ENCODE data around the gene CPT2. TPM values are rescaled to one million over a fixed set of nuclear protein-coding genes. Genes with fewer than 3 reads are reported as not detected.

Gene CPT2
- total RNA-seq, 2 experiments from 2014 or later = 17.8 to 18.6 TPM

GRCh38 chr1:53206735-53207379, 10.2 kb downstream of the CPT2 start:
- ChIA-PET CTCF (no interaction called here), POLR2A (interaction anchor here (1.1 kb wide), 1 partner anchor 13 kb away, joined by 5 read pairs; no protein-coding TSS in a partner anchor)
- intact Hi-C loops (cut with micrococcal nuclease) = no loop called here
- ATAC-seq = no peak
- Mint-ChIP-seq H3K4me3 (no peak overlapping the region), H3K9me3 (peaks cover 12% of the 10 kb centered on the region), H3K4me1 (ENCODE audit: low read depth) (no peaks in the 10 kb centered on the region), H3K27me3 (no peaks in the 10 kb centered on the region), H3K36me3 (ENCODE audit: low read depth) (peaks cover 64% of the 10 kb centered on the region), H3K27ac (no peak overlapping the region)
- TF ChIP-seq, protein P1, sequence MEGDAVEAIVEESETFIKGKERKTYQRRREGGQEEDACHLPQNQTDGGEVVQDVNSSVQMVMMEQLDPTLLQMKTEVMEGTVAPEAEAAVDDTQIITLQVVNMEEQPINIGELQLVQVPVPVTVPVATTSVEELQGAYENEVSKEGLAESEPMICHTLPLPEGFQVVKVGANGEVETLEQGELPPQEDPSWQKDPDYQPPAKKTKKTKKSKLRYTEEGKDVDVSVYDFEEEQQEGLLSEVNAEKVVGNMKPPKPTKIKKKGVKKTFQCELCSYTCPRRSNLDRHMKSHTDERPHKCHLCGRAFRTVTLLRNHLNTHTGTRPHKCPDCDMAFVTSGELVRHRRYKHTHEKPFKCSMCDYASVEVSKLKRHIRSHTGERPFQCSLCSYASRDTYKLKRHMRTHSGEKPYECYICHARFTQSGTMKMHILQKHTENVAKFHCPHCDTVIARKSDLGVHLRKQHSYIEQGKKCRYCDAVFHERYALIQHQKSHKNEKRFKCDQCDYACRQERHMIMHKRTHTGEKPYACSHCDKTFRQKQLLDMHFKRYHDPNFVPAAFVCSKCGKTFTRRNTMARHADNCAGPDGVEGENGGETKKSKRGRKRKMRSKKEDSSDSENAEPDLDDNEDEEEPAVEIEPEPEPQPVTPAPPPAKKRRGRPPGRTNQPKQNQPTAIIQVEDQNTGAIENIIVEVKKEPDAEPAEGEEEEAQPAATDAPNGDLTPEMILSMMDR (IDR thresholded peaks at IDR 0.05) = no peak
- DNase-seq = no peak

GRCh38 chr1:53207726-53208125, 11.1 kb downstream of the CPT2 start:
- Mint-ChIP-seq H3K27me3 (no peaks in the 10 kb centered on the region), H3K4me1 (ENCODE audit: low read depth) (no peaks in the 10 kb centered on the region), H3K36me3 (ENCODE audit: low read depth) (peaks cover 60% of the 10 kb centered on the region), H3K27ac (no peak overlapping the region), H3K4me3 (no peak overlapping the region), H3K9me3 (peaks cover 12% of the 10 kb centered on the region)
- TF ChIP-seq, protein P1 (IDR thresholded peaks at IDR 0.05) = no peak
- DNase-seq = no peak
- ATAC-seq = no peak
- CTCF ChIA-PET = interaction anchor here (1.5 kb wide), 1 partner anchor 22 kb away, joined by 5 read pairs; no protein-coding TSS in a partner anchor
- POLR2A ChIA-PET = interaction anchor here (1.1 kb wide), 1 partner anchor 12 kb away, joined by 5 read pairs; no protein-coding TSS in a partner anchor
- intact Hi-C loops (cut with micrococcal nuclease) = no loop called here

- ChIA-PET CTCF (no interaction called here), POLR2A (no interaction called here)
- Mint-ChIP-seq H3K4me3 (no peak overlapping the region), H3K4me1 (ENCODE audit: low read depth) (no peaks in the 10 kb centered on the region), H3K9me3 (peaks cover 6% of the 10 kb centered on the region), H3K27me3 (no peaks in the 10 kb centered on the region), H3K36me3 (ENCODE audit: low read depth) (peaks cover 48% of the 10 kb centered on the region), H3K27ac (no peak overlapping the region)
- no peak for ATAC-seq
- TF ChIP-seq, protein P1 (IDR thresholded peaks at IDR 0.05) = no peak
- intact Hi-C loops (cut with micrococcal nuclease) = no loop called here
- no peak for DNase-seq
Measured at GRCh38 chr1:53210352-53210751, 13.7 kb downstream of the CPT2 start.

- peaks cover 43% of the 10 kb centered on the region for H3K36me3 Mint-ChIP-seq (ENCODE audit: low read depth)
- peaks cover 6% of the 10 kb centered on the region for H3K9me3 Mint-ChIP-seq
- no peak overlapping the region for H3K4me3 Mint-ChIP-seq
- no peaks in the 10 kb centered on the region for H3K27me3 Mint-ChIP-seq
- no peak for DNase-seq
- H3K27ac Mint-ChIP-seq = no peak overlapping the region
- no peaks in the 10 kb centered on the region for H3K4me1 Mint-ChIP-seq (ENCODE audit: low read depth)
- ATAC-seq = no peak
- CTCF ChIA-PET = no interaction called here
- intact Hi-C loops (cut with micrococcal nuclease) = no loop called here
- TF ChIP-seq, protein P1 (IDR thresholded peaks at IDR 0.05) = no peak
- POLR2A ChIA-PET = no interaction called here
Measured at GRCh38 chr1:53210954-53211353, 14.3 kb downstream of the CPT2 start.

- CTCF ChIA-PET = interaction anchor here (1.5 kb wide), 1 partner anchor 32 kb away, joined by 3 read pairs; no protein-coding TSS in a partner anchor
Measured at GRCh38 chr1:53214376-53214940, 17.8 kb downstream of the CPT2 start.

More at GRCh38 chr1:53214376-53214940, 17.8 kb downstream of the CPT2 start:
- DNase-seq (no peak), ATAC-seq (no peak)
- TF ChIP-seq, protein P1 (IDR thresholded peaks at IDR 0.05) = no peak
- intact Hi-C loops (cut with micrococcal nuclease) = no loop called here
- POLR2A ChIA-PET = interaction anchor here (2.6 kb wide), 1 partner anchor 21 kb away, joined by 8 read pairs; no protein-coding TSS in a partner anchor
- H3K36me3 Mint-ChIP-seq (ENCODE audit: low read depth) = peaks cover 25% of the 10 kb centered on the region
- no peak overlapping the region for H3K27ac Mint-ChIP-seq
- H3K4me3 Mint-ChIP-seq = no peak overlapping the region
- no peaks in the 10 kb centered on the region for H3K27me3 Mint-ChIP-seq
- H3K9me3 Mint-ChIP-seq = no peaks in the 10 kb centered on the region
- peaks cover 9% of the 10 kb centered on the region for H3K4me1 Mint-ChIP-seq (ENCODE audit: low read depth)
